ENCODE results near the gene MNAT1.
A peak's percentile ranks its signal among the peaks of the same experiment; 100 is the strongest.
"Not testable (repeated sequence)": the region's sequence is repeated elsewhere in the genome, so short reads cannot be mapped to it uniquely, and the experiment has no call there.

The MNAT1 gene

GRCh38 chr14:60734465-60735242 is at the start of gene MNAT1:
Gene MNAT1, plus strand, starts transcription at chr14:60734761. Its CDS starts 102 bp downstream, at chr14:60734863.
- DNase-seq = peak; percentile 84 to 96

GRCh38 chr14:60686865-60687264 is 47.7 kb upstream of the MNAT1 start:
- DNase-seq = no peak

GRCh38 chr14:60691383-60692113 is 43.0 kb upstream of the MNAT1 start:
- DNase-seq = no peak

GRCh38 chr14:60695327-60695726 is 39.2 kb upstream of the MNAT1 start:
- no peak for DNase-seq

GRCh38 chr14:60700598-60700997 is 34.0 kb upstream of the MNAT1 start:
- DNase-seq = no peak

- DNase-seq = no peak
Observed at GRCh38 chr14:60705100-60705499, 29.5 kb upstream of the MNAT1 start.

- DNase-seq = no peak
Observed at GRCh38 chr14:60707858-60708257, 26.7 kb upstream of the MNAT1 start.

- no peak for DNase-seq
Observed at GRCh38 chr14:60710494-60710893, 24.1 kb upstream of the MNAT1 start.

GRCh38 chr14:60713513-60713912 is 21.0 kb upstream of the MNAT1 start:
- no peak for DNase-seq

GRCh38 chr14:60720391-60720790 is 14.2 kb upstream of the MNAT1 start:
- no peak for DNase-seq

GRCh38 chr14:60720962-60721325 is 13.6 kb upstream of the MNAT1 start:
- DNase-seq = no peak

GRCh38 chr14:60721326-60722106 is 13.0 kb upstream of the MNAT1 start:
- DNase-seq = peak; percentile 13 to 69

- DNase-seq = peak; percentile 52 to 56
Observed at GRCh38 chr14:60722107-60722356, 12.5 kb upstream of the MNAT1 start.

GRCh38 chr14:60722357-60723115 is 12.0 kb upstream of the MNAT1 start:
- peak; percentile 73 to 88 for DNase-seq

- DNase-seq = peak; percentile 69 to 85
Observed at GRCh38 chr14:60723116-60723906, 11.2 kb upstream of the MNAT1 start.

GRCh38 chr14:60723907-60724618 is 10.5 kb upstream of the MNAT1 start, which contains the start of gene SIX4:
Gene SIX4, minus strand, starts transcription at chr14:60724351. Its CDS starts 277 bp downstream, at chr14:60724074.
- peak; percentile 92 to 98 for DNase-seq

GRCh38 chr14:60731291-60731690 is 3.3 kb upstream of the MNAT1 start:
- DNase-seq = not testable (repeated sequence)

- DNase-seq = no peak
Observed at GRCh38 chr14:60732840-60733483, 1.6 kb upstream of the MNAT1 start.

GRCh38 chr14:60735416-60735815 is 855 bp downstream of the MNAT1 start:
- DNase-seq = peak in 1 of 2 experiments; percentile 9

GRCh38 chr14:60736494-60736893 is 1.9 kb downstream of the MNAT1 start:
- peak in 1 of 2 experiments; percentile 8 for DNase-seq

Data from NCI-H524 (cell line).